Mesenchymal stem cell (in vitro differentiated cells and primary cell): ENCODE measurements around the gene TOR1AIP1.
A peak's percentile ranks its signal among the peaks of the same experiment; 100 is the strongest.

ENCODE experiments used
- DNase-seq: peaks from one replicate; pipeline ENCODE4 v3.0.0-alpha.2; 2013
- H2AFZ ChIP-seq: one replicate; pipeline ENCODE4 v1.6.1; 2013; ENCODE audit warnings: low read depth, mild to moderate bottlenecking, control low read depth, inconsistent platforms, low read length, moderate library complexity
- H2AK5ac ChIP-seq: 2 replicates; pipeline ENCODE4 v1.6.1; 2013; ENCODE audit warnings: low read length, moderate library complexity, mild to moderate bottlenecking, inconsistent platforms; ENCODE audit not compliant: severe bottlenecking
- H2BK120ac ChIP-seq: one replicate; pipeline ENCODE4 v1.6.1; 2013; ENCODE audit warnings: low read depth, mild to moderate bottlenecking, inconsistent platforms, low read length, moderate library complexity
- H2BK12ac ChIP-seq, 2 experiments: one replicate each; pipeline ENCODE4 v1.6.1; 2013; ENCODE audit warnings: inconsistent platforms in 2 of 2, low read length in 2 of 2, mild to moderate bottlenecking in 2 of 2, moderate library complexity in 2 of 2, control low read depth in 1 of 2
- H2BK15ac ChIP-seq: one replicate; pipeline ENCODE4 v1.6.1; 2013; ENCODE audit warnings: mild to moderate bottlenecking, low read depth, inconsistent platforms; ENCODE audit not compliant: poor library complexity, severe bottlenecking
- H2BK5ac ChIP-seq: 2 replicates; pipeline ENCODE4 v1.6.1; 2013; ENCODE audit warnings: low read depth, mild to moderate bottlenecking, low read length, control low read depth, inconsistent platforms; ENCODE audit not compliant: poor library complexity, severe bottlenecking
- H3K14ac ChIP-seq, 2 experiments: one replicate each; pipeline ENCODE4 v1.6.1; 2013; ENCODE audit warnings: inconsistent platforms in 2 of 2, low read length in 2 of 2, control low read depth in 1 of 2, mild to moderate bottlenecking in 1 of 2, moderate library complexity in 1 of 2
- H3K18ac ChIP-seq, 2 experiments: one replicate each; pipeline ENCODE4 v1.6.1; 2013; ENCODE audit warnings: inconsistent platforms in 2 of 2, low read length in 2 of 2, control low read depth in 1 of 2, low read depth in 1 of 2, mild to moderate bottlenecking in 1 of 2
- H3K23ac ChIP-seq, 2 experiments: one replicate each; pipeline ENCODE4 v1.6.1; 2013; ENCODE audit warnings: inconsistent platforms in 2 of 2, low read length in 2 of 2, mild to moderate bottlenecking in 2 of 2, moderate library complexity in 2 of 2, control low read depth in 1 of 2
- H3K27ac ChIP-seq: 2 replicates; pipeline ENCODE4 v1.5.1; 2013; ENCODE audit warnings: mild to moderate bottlenecking, moderate library complexity, low read length, control low read depth, inconsistent platforms; ENCODE audit not compliant: poor library complexity, severe bottlenecking
- H3K27me3 ChIP-seq, 2 experiments: 2 replicates each; pipeline versions ENCODE4 v1.6.1 to v1.7.0; 2013; ENCODE audit warnings: low read length in 2 of 2, mild to moderate bottlenecking in 2 of 2, moderate library complexity in 2 of 2, control low read depth in 1 of 2, inconsistent platforms in 1 of 2; ENCODE audit not compliant: control insufficient read depth in 1 of 2, insufficient read depth in 1 of 2
- H3K36me3 ChIP-seq, 2 experiments: 2 replicates each; pipeline versions ENCODE4 v1.6.1 to v1.7.0; 2013; ENCODE audit warnings: low read length in 2 of 2, control low read depth in 1 of 2, inconsistent platforms in 1 of 2, low read depth in 1 of 2, mild to moderate bottlenecking in 1 of 2; ENCODE audit not compliant: insufficient read depth in 2 of 2, control insufficient read depth in 1 of 2
- H3K4ac ChIP-seq, 2 experiments: one replicate each; pipeline ENCODE4 v1.6.1; 2013; ENCODE audit warnings: inconsistent platforms in 2 of 2, low read length in 2 of 2, mild to moderate bottlenecking in 2 of 2, moderate library complexity in 2 of 2, control low read depth in 1 of 2, low read depth in 1 of 2
- H3K4me1 ChIP-seq: 2 replicates; pipeline ENCODE4 v1.6.1; 2013; ENCODE audit warnings: low read depth, low read length, control low read depth; ENCODE audit not compliant: control insufficient read depth, insufficient read depth
- H3K4me2 ChIP-seq: 2 replicates; pipeline ENCODE4 v1.6.1; 2013; ENCODE audit warnings: low read length, mild to moderate bottlenecking, inconsistent platforms; ENCODE audit not compliant: poor library complexity, severe bottlenecking
- H3K4me3 ChIP-seq, 2 experiments: 2 replicates each; pipeline versions ENCODE4 v1.5.1 to v1.7.0; 2013; ENCODE audit warnings: low read length in 2 of 2, mild to moderate bottlenecking in 2 of 2, control low read depth in 1 of 2, low read depth in 1 of 2; ENCODE audit not compliant: insufficient read depth in 1 of 2
- H3K79me1 ChIP-seq: replicated peaks from 2 replicates; pipeline ENCODE4 v1.6.1; 2013; ENCODE audit warnings: mild to moderate bottlenecking, control low read depth, low read length, inconsistent platforms; ENCODE audit not compliant: poor library complexity, severe bottlenecking
- H3K9ac ChIP-seq: 2 replicates; pipeline ENCODE4 v1.7.0; 2013; ENCODE audit warnings: mild to moderate bottlenecking, low read length, moderate library complexity
- H3K9me3 ChIP-seq: 2 replicates; pipeline ENCODE4 v1.7.0; 2013; ENCODE audit warnings: mild to moderate bottlenecking, low read length; ENCODE audit not compliant: control insufficient read depth
- H4K8ac ChIP-seq: one replicate; pipeline ENCODE4 v1.6.1; 2013; ENCODE audit warnings: inconsistent platforms, mild to moderate bottlenecking, low read length, moderate library complexity
- H4K91ac ChIP-seq: one replicate; pipeline ENCODE4 v1.6.1; 2013; ENCODE audit warnings: mild to moderate bottlenecking, low read length, inconsistent platforms
- WGBS: methylation state at CpG from one replicate; pipeline ENCODE4 v1.1.7; 2013; ENCODE audit warnings: mixed read lengths; 5-methylcytosine and 5-hydroxymethylcytosine counted together

Gene TOR1AIP1

DNA sequence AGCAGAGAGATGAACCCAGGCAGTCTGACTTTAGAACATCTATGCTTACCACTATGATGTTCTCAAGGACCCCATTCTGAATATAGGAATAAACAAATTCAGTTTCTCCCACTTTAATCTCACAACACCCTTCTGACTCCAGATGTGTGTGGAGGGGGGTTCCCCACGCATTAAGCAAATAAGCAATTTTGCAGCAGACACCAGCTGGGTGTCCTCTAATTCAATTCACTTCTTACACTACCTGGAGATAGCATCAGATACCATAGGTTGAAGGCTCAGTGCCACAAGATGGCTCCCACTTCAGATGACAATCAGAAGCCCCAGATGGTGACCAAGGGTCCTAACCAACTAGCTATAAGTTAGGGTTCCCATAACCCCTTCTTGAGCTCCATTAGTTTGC, 42.2 kb downstream of the TOR1AIP1 start:
- Histone ChIP-seq H3K14ac (no peak overlapping the region), H3K9me3 (no peaks in the 10 kb centered on the region)
- 92% methylated on average over 1 of the region's 1 CpG for WGBS

DNA sequence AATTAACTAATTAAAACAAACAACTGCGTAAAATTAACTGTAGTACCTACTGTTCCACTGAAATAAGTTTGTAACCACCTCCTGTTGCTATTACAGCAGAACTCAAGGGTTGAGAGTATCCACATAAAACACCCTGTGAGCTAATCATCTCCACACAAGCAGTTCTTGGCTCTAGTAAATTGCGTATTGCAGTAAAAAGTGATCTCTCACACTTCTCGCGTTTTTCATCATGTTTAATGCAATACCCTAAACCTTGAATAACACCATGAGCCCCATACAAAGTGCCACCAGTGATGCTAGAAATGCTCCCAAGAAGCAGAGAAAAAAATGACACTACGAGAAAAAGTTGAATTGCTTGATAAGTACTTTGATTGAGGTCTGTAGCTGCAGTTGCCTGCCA, 43.2 kb downstream of the TOR1AIP1 start:
- no peak for DNase-seq
- Histone ChIP-seq H2AFZ (no peak overlapping the region), H2AK5ac (no peak overlapping the region), H3K4me2 (no peak overlapping the region), H3K23ac (no peak overlapping the region), H2BK15ac (no peak overlapping the region), H3K27ac (no peak overlapping the region), H3K27me3 (no peaks in the 10 kb centered on the region), H2BK120ac (no peak overlapping the region), H4K8ac (no peak overlapping the region), H3K9ac (no peak overlapping the region), H4K91ac (no peak overlapping the region), H3K18ac (no peak overlapping the region), H3K79me1 (no peaks in the 10 kb centered on the region), H2BK5ac (no peak overlapping the region), H3K9me3 (no peaks in the 10 kb centered on the region), H3K14ac (no peak overlapping the region), H3K4ac (no peak overlapping the region), H3K4me3 (no peak overlapping the region), H2BK12ac (no peak overlapping the region), H3K36me3 (peaks cover 0 to 8% of the 10 kb centered on the region in 2 experiments), H3K4me1 (no peaks in the 10 kb centered on the region)
- over 99% methylated on average over 4 of the region's 5 CpGs for WGBS

More for the DNA sequence above, 42.2 kb downstream of the TOR1AIP1 start:
- Histone ChIP-seq H2BK15ac (no peak overlapping the region), H3K79me1 (no peaks in the 10 kb centered on the region), H3K4ac (no peak overlapping the region), H3K36me3 (peaks cover 0 to 18% of the 10 kb centered on the region in 2 experiments), H3K27ac (no peak overlapping the region), H3K4me2 (no peak overlapping the region), H2AK5ac (no peak overlapping the region), H4K91ac (no peak overlapping the region), H3K4me3 (no peak overlapping the region), H3K18ac (no peak overlapping the region), H3K23ac (no peak overlapping the region), H2AFZ (no peak overlapping the region), H2BK12ac (no peak overlapping the region), H4K8ac (no peak overlapping the region), H3K4me1 (no peaks in the 10 kb centered on the region), H2BK120ac (no peak overlapping the region), H2BK5ac (no peak overlapping the region), H3K27me3 (no peaks in the 10 kb centered on the region), H3K9ac (no peak overlapping the region)
- DNase-seq: no peak

DNA sequence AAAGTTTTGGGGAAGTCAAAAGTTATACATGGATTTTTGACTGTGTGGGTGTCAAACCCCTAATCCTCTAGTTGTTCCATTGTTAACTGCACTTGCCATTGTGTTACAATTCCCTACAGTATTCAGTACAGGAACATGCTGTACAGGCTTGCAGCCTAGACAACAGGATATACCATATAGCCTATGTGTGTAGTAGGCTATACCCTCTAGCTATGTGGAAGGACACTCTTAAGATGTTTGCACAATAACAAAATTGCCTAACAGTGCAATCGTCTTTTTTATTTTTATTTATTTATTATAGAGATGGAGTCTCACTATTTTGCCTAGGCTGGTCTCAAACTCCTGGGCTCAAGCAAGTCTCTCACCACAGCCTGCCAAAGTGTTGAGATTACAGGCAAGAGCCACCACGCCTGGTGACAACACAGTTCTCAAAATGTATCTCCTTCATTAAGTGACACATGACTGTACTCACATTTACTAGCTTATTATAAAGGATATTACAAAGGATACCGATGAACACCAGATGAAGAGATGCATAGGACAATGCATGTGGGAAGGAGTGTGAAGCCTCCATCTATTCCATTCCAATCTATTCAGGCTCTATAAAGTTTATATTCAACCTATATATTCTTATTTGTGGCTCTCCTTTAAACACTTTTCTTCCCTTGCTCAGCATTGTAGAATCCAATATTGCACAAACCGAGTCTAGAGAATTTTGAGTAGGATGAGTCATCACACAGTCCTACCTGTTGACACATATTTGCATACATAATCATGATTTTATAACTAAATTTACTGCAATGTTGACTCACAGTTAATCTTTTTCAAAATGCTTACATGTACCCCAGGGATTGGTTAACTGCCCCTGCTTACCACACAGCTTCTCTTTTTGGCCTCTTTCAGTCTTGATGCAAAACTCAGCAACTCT, 44.1 kb downstream of the TOR1AIP1 start:
- no peak overlapping the region for H2BK120ac ChIP-seq
- H3K36me3 ChIP-seq: peaks cover 0 to 5% of the 10 kb centered on the region in 2 experiments
- no peak overlapping the region for H3K27ac ChIP-seq
- no peak overlapping the region for H3K9ac ChIP-seq
- no peaks in the 10 kb centered on the region for H3K27me3 ChIP-seq
- H2BK5ac ChIP-seq: no peak overlapping the region
- peak; percentile 58 for DNase-seq
- no peak overlapping the region for H3K23ac ChIP-seq
- H2BK15ac ChIP-seq: no peak overlapping the region
- H3K4me3 ChIP-seq: no peak overlapping the region
- H2AFZ ChIP-seq: no peak overlapping the region
- H2BK12ac ChIP-seq: no peak overlapping the region
- no peak overlapping the region for H3K18ac ChIP-seq
- no peak overlapping the region for H2AK5ac ChIP-seq
- no peak overlapping the region for H4K91ac ChIP-seq
- H3K9me3 ChIP-seq: no peaks in the 10 kb centered on the region
- H3K4me1 ChIP-seq: no peaks in the 10 kb centered on the region
- H3K14ac ChIP-seq: no peak overlapping the region
- no peak overlapping the region for H3K4ac ChIP-seq
- H4K8ac ChIP-seq: no peak overlapping the region
- WGBS: 54% methylated on average over 1 of the region's 4 CpGs
- no peak overlapping the region for H3K4me2 ChIP-seq
- H3K79me1 ChIP-seq: no peaks in the 10 kb centered on the region

DNA sequence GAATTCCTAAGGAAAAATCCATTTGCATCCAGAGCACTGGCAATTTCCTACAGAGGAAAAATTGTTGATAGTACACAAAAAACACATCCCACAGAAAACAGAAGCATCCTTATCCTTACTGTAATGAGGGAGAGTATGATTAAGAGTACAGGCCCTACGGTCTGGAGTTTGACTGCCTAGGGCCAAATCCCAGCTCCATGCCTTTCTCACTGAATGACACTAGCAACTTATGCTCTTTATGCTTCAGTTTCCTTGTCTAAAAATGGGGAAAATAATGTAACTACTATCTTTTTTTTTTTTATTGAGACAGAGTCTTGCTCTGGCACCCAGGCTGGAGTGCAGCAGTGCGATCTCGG, 44.7 kb downstream of the TOR1AIP1 start:
- Histone ChIP-seq H3K9me3 (no peaks in the 10 kb centered on the region), H3K27me3 (no peaks in the 10 kb centered on the region), H3K4me3 (no peak overlapping the region), H3K23ac (no peak overlapping the region), H3K4me2 (no peak overlapping the region), H2BK15ac (no peak overlapping the region), H3K14ac (no peak overlapping the region), H2BK120ac (no peak overlapping the region), H3K79me1 (no peaks in the 10 kb centered on the region), H3K4ac (no peak overlapping the region), H3K36me3 (no peaks in the 10 kb centered on the region), H2BK12ac (no peak overlapping the region), H3K4me1 (no peaks in the 10 kb centered on the region), H4K91ac (no peak overlapping the region), H2AFZ (no peak overlapping the region), H4K8ac (no peak overlapping the region), H3K27ac (no peak overlapping the region), H3K9ac (no peak overlapping the region), H3K18ac (no peak overlapping the region), H2AK5ac (no peak overlapping the region), H2BK5ac (no peak overlapping the region)
- whole genome bisulfite sequencing: 95% methylated on average over 3 of the region's 3 CpGs
- DNase-seq: no peak
